Central memory CD4-positive, alpha-beta T cell (primary cell): Measurements from ENCODE around the gene S100P.
"Not testable (repeated sequence)": the region's sequence is repeated elsewhere in the genome, so short reads cannot be mapped to it uniquely, and the experiment has no call there.

Experiments used
- DNase-seq: peaks from one replicate; pipeline ENCODE4 v3.0.0; 2022
- total RNA-seq, 3 experiments: gene quantifications; one replicate each; lab custom pipeline; 2026; lab: John Stamatoyannopoulos, UW

The S100P gene
- 0 to 1.3 (median 0.39) reads per million in 3 experiments for total RNA-seq

DNA sequence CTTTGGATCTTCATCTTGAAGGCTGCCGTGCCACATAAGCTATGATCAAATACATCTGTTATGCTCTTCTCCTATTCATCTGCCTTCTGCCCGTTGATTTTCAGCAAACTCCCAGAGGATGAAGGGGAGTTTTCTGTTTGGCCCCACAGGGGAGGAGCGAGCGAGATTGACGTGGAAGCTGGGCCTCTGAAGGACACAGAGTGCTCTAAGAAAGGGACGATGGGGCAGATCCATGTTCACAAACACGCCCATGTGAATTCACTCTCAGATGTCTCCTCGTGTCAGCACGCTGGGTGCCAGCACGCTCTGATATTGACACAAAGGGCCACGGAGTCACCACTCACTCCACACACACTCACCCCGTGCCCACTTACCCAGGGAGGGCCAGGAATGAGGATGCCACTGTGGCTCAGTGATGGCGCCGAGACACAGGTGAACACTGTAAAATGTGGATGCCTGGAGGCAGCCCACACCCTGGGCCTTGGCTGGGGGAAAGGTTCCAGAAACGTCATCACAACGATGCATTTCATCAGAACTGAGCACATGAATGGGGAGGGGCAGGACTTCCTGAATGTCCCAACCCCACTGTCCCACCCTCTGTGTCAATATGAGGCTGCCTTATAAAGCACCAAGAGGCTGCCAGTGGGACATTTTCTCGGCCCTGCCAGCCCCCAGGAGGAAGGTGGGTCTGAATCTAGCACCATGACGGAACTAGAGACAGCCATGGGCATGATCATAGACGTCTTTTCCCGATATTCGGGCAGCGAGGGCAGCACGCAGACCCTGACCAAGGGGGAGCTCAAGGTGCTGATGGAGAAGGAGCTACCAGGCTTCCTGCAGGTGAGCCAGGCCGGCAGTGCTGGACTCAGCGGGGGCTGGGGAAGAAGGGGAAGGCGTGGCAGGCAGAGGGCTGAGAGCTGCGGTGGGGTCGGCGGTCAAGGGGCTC is at the start of gene S100P:
S100P (plus strand) TSS at position 648 of the 946 bp plus-strand sequence; CDS start at position 703, 55 bp downstream.
- DNase-seq = no peak

DNA sequence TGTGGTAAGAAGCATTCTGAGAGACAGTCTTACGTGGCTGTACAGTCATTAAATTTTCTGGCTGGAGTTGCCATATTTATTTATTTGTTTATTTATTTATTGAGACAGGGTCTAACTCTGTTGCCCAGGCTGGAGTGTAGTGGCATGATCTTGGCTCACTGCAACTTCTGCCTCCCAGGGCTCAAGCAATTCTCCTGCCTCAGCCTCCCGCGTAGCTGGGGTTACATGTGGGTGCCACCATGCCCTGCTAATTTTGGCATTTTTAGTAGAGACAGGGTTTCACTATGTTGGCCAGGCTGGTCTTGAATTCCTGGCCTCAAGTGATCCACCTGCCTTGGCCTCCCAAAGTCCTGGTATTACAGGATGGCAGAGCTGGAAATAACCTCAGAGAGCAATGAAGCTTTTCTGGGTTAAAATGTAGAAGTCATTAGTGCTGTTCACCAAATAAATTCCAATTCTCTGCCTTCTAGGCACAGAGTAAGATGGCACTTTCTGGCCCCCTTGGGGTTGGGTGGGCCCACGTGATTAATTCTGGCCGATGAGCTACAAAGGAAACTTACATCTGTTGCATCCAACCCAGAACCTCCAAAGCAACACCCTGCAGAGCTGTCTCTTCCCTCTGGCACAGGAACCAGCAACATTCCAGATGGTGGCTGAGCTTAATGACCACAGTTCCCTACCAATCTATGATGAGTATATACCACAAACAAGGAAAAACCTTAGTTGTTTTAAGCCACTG is 48.7 kb upstream of the S100P start:
- DNase-seq = no peak

DNA sequence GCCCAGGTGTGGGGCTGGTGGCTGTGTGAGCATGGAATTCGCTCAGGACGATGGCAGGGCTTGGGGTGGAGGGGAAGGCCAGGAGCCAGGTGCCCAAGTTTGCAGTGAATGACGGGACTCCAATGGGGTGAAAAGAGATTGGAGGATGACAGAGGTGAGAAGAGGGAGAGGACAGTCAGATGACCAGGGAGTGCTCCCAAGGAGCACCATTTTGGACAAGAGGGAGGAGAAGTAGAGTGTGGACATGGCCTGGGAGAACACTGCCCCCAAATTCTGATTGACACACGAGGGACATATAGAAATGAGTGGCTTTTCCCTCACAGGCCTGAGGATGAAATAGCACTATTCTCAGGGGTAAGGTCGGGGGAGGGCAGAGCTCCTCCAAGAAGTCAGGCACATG is 46.5 kb upstream of the S100P start:
- DNase-seq = no peak

DNA sequence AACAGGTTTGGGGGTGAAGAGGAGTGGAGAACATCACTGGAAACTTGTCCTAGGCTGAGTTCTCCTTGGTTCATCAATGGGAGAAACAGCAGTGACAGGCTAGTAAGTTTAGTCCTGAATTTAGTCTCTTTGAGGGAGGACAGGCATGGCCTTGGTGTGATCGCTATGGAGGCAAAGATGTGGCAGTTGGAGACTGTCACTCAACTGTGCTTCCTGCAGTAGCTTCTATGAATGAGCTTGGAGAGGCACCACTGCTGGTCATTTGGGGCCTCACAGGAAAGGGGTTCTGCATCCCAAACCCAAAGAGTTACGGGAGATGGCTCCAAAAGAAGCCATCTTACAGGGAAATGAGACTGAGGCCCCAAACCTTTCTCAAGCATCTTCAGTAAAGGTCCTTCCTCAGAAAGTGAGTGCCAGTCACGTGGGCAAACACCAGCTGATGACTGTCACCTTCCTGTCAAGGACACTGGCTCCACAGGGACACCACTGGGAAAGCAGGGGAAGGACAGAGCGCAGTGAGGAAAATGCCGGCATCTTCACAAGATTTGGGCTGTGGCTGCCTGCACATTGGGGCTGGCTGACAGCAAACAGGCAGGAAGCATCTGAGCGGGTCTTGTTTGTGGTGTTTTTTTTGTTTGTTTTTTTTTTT is 46.0 kb upstream of the S100P start:
- DNase-seq = no peak

DNA sequence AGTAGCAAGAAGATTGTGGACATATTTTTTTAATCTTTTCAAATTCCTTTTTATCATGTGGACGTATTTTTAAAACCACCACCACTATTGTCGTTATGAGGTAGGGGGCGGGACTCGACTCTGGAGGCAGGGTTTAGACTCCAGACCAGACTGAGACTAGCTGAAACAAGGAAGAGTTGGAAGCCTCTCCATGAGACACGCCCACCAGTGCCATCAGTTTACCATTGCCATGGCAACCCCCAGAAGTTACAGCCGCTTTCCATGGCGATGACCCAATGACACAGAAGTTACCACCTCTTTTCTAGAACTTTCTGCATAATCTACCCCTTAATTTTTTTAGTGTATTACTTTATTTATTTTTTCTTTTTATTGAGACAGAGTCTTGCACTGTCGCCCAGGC is 44.5 kb upstream of the S100P start:
- no peak for DNase-seq

DNA sequence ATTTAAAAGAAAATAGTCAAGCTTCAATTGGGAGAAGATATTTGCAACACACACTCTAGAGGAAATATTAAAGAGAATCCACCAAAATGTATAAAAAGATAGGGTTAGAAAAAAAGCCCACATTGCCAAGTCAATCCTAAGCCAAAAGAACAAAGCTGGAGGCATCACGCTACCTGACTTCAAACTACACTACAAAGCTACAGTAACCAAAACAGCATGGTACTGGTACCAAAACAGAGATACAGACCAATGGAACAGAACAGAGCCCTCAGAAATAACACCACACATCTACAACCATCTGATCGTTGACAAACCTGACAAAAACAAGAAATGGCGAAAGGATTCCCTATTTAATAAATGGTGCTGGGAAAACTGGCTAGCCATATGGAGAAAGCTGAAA is 39.5 kb upstream of the S100P start:
- DNase-seq = not testable (repeated sequence)

DNA sequence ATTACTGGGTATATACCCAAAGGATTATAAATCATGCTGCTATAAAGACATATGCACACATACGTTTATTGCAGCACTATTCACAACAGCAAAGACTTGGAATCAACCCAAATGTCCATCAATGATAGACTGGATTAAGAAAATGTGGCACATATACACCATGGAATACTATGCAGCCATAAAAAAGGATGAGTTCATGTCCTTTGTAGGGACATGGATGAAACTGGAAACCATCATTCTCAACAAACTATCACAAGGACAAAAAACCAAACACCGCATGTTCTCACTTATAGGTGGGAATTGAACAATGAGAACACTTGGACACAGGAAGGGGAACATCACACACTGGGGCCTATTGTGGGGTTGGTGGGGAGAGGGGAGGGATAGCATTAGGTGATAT is 38.4 kb upstream of the S100P start:
- DNase-seq = not testable (repeated sequence)

DNA sequence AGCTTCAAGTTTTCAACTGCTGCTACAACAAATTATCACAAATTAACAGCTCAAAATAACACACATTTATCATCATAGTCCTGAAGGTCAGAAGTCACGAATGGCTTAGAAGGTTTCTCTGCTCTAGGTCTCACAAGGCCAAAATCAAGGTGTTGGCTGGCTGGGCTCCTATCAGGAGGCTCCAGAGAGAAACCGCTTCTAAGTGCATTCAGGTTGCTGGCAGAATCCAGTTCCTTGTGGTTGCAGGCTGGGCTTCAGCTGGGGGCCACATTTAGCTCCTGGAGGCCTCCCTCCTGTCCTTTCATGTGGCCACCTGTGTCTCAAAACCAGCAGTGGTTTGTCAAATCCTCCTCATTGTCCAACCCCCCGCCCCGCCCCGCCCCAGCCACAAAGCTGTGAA is 37.8 kb upstream of the S100P start:
- no peak for DNase-seq

DNA sequence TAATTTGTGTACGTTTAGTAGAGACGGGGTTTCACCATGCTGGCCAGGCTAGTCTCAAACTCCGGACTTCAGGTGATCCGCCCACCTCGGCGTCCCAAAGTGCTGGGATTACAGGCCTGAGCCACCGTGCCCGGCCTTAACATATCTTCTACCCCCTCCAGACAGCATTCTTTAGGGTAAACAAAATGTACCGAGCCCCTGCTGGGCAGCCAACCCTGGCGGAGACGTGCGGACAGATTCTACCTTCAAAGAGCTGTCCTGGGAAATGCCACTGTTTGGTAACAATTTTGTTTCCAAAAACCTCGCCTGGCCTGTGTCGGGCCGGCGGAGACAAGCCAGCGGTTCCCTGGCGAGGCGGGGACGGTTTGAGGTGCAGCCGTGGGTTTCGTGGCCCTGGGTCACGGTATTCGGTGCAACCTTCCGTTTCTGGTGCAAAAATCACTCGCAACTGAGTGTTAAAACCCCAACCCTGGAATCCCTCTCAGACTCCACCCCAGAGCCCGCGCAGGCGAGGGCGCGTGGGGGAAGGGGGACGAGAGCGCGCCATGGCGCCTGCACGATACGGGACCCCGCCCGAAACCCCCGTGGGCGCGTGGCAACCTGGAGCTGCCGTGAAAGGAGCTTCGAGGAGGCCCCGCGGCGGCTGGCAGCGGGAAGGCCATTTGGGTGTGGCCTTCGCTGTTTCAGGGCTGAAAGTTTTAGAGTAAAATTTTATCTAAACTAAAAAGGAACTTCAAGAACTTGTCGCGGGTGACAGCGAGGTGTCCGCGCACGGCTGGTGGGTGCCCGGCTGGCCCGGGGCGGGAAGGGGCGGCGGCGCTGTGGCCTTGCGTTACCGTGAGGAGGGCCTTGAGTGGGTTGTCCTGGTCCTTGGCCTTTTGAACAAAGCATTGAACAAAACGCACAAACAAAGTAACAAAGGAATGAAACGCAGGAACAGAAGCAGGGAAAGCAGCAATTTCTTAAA is 36.2 kb upstream of the S100P start:
- no peak for DNase-seq

DNA sequence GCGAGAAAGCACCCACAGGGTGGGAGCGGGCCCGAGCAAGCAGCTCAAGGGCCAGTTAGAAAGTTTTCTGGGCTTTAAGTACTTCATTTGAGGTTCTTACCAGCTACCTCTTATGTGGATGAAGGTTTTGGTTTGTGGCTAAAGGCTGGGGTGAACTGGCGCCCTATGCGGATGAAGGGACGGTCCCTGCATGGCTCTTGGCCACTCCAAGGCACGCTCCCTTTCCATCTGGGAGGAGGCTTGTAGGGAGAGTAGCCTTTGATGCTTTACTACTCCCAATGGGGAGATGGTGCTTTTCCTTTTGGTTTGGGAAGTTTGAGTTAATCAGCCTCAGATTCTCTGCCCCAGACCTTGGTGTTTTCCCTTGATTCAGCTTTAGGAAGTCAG is 35.5 kb upstream of the S100P start:
- DNase-seq = no peak

DNA sequence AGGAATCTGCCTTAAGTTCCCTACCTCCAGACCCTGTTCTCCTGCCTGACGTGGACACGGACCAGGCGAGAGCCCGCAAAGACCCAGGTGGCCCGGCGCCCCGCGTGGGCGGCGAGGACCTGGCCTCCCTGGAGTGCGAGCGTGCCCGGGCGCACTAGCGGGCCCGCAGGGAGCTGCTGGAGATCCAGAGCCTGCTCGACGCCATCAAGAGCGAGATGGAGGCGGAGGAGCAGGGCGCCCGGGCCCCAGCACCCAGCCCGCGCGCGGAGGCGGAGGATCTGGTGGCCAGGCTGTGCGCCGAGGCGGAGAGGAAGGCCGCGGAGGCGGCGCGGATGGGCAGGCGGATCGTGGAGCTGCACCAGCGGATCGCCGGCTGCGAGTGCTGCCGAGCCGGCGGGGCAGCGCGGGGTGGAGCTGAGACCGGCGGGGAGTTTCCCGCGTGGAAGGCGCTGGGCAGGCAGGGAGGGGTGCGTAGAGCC is 35.0 kb upstream of the S100P start:
- peak; percentile 56 for DNase-seq

DNA sequence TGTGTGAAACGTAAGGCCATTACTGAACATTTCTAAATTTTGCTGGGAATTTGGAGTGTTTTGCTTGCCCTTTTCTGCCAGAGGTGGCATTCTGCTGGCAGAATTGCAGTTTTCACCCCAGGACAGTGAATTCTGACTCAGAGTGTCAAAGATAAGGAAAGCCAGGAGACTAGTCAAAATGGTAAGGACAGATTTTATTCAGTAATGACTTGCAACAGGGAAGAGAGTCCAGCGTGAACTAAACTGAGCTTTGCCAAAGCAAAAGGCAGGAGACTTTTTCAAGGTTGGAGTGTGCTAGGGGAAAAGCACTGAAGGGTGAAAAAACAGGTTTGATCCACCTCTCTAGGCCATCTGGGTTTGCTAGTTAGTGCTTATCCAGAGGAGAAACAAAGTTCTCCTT is 33.8 kb upstream of the S100P start:
- no peak for DNase-seq

DNA sequence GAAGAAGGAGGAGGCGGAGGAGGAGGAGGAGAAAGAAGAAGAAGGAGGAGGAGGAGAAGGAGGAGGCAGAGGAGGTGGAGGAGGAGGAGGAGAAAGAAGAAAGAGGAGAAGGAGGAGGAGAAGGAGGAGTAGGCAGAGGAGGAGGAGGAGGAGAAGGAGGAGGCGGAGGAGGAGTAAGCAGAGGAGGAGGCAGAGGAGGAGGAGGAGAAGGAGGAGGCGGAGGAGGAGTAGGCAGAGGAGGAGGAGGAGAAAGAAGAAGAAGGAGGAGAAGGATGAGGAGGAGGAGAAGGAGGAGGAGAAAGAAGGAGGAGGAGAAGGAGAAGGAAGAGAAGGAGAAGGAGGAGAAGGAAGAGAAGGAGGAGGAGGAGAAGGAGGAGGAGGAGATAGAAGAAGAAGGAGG is 33.2 kb upstream of the S100P start:
- DNase-seq = no peak

DNA sequence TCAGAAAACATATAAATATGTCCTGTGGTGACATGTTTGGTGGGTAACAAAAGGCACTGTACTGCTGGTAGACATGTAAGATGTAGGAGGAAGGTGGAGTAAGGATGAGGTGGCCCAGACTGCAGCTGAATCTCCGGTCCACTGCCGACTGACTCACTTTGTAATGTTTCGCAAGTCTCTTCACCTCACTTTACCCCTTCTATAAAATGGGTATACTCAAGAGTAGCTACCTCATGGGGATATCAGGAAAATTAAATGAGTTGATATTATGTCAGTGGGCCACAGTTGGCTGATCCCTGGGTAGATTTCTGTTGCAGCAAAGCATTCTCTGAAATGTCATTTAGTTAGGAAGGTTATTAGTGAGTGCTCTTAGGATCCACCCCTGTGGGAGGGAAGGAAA is 31.1 kb upstream of the S100P start:
- DNase-seq = no peak

DNA sequence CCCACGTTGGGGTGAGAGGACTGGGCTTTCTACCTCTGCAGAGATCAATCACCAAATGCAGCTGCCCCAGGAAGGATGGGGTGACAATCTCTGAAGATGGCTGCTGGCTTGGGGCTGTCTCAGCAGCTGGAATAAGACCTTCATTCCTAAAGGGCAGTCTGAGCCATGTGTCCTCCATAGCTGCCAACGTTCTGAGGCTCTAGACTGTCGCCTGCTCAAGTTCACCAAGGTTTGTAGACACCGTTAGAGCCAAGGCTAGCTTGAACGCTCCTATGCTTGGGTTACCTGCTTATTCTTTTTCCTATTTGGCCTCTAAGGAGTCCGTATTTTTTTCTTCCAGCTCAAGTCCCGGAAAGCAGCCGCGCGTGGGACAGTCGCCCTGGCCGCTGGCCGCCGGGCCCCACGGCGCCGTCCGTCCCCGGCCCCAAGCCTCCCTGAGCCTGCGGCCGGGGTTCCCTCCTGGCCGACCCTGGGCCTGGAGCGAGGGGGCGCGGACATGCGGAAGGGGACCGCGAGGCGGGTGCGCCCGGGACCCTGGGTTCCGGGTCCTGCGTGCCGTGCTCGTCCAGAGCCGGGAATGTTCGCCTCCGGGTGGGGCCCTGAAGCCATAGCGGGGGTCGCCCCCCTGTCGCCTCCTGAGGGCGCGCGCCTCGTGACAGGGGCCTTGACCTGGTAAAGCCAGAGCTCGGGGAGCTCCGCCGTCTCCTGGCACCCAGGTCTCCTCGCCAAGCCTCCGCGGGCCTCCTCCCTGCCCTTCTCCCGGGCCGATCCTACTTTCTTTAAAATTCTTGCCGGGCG is 29.9 kb upstream of the S100P start:
- DNase-seq = no peak

DNA sequence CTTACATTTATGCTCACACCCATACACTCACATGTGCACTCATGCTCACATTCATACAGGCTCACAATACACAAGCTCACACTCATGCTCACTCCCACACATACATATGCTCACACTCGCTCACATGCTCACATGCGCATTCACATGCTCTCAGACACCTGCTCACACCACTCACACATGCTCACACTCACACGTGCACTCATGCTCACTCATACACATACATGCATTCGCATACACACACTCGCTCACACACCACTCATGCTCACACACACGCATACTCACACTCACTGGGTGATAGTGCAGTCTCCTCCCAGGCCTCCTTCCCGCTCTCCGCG is 28.4 kb upstream of the S100P start:
- DNase-seq = no peak

DNA sequence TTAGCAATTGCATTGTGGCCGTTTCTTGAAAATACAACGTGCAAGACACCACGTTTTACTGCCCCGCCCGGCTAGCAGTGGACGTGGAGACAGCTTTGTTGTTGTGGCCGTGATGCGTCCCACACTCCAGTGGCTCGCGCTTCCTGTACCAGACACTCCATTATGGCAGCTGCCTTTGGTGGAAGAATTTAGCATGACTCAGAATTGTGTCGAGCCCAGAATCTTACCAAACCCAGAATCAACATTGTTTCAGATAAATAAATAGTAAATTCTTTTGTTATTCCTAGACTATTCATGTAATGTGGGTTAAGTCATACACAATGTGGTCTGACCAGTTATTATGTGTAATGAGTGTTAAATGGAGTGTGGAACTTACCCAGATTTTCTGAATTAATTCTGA is 25.3 kb upstream of the S100P start:
- no peak for DNase-seq

DNA sequence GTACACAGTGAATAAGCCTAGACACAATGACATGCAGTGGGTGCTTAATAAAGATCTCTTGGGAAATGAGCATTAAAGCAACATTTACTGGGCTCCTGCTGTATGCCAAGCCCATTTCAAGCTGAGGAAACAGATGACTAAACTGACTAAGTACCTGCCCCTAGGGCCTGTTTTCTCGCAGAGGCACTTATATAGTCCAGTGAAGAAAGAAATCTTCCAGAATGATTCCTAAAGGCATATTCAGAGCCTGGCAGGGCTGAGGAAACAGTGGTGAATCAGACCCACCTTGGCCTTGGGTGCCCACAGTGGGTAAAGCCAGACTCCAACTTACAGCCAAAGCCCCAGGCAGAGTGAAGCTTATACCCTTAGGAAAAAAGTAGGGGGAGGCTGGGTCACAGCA is 22.0 kb upstream of the S100P start:
- DNase-seq = no peak

DNA sequence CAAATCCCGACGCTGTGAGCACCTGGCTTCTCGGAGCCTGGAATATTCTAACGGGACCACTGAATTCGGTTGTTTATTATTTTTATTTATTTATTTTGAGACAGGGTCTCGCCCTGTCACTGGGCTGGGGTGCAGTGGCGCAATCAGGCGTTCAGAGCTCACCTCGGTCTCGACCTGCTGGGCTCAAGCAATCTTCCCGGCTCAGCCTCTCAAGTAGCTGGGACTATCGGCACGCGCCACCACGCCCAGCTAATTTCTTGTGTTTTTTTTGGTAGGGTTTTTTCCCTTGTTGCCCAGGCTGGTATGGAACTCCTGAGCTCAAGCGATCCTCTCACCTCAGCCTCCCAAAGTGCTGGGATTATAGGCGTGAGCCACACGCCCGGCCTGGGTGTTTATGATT is 21.5 kb upstream of the S100P start:
- DNase-seq = no peak

DNA sequence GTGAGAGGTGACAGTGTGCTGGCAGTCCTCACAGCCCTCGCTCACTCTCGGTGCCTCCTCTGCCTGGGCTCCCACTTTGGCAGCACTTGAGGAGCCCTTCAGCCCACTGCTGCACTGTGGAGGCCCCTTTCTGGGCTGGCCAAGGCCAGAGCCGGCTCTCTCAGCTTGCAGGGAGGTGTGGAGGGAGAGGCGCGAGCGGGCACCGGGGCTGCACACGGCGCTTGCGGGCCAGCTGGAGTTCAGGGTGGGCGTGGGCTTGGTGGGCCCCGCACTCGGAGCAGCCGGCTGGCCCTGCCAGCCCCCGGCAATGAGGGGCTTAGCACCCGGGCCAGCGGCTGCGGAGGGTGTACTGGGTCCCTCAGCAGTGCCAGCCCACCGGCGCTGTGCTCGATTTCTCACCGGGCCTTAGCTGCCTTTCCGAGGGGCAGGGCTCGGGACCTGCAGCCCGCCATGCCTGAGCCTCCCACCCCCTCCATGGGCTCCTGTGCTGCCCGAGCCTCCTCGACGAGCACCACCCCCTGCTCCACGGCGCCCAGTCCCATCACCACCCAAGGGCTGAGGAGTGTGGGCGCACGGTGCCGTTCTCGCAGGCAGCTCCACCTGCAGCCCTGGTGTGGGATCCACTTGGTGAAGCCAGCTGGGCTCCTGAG is 21.0 kb upstream of the S100P start:
- DNase-seq = not testable (repeated sequence)

DNA sequence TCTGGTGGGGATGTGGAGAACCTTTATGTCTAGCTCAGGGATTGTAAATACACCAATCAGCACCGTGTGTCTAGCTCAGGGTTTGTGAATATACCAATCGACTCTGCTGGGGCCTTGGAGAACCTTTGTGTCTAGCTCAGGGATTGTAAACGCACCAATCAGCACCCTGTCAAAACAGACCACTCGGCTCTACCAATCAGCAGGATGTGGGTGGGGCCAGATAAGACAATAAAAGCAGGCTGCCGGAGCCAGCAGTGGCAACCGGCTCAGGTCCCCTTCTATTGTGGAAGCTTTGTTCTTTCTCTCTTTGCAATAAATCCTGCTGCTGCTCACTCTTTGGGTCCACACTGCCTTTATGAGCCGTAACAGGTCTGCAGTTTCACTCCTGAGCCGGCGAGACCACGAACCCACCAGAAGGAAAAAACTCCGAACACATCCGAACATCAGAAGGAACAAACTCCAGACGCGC is 20.5 kb upstream of the S100P start:
- DNase-seq = not testable (repeated sequence)
